GM12878 (cell line): Measurements from ENCODE around the gene POMC. TPM values are rescaled to one million over a fixed set of nuclear protein-coding genes. Genes with fewer than 3 reads are reported as not detected.

Source experiments
- ATAC-seq: fragments of 200-7000 bp; cut with Tn5 transposase; 3 replicates; pipeline ENCODE4 v1.9.1; 2020; ENCODE audit warnings: mild to moderate bottlenecking, moderate library complexity
- BruUV-seq: library from RNA; stranded (reverse); fragments of 400-500 nt; replicated peaks from 2 replicates; lab custom pipeline; 2021; lab: Mats Ljungman, UMichigan
- CTCF ChIA-PET: fragments of 300-600 bp; sonication (Branson Sonifier 250); formaldehyde crosslinking; extraction: SDS; loops from one replicate; lab custom pipeline; 2021; ENCODE audit warnings: inconsistent platforms; lab: Yijun Ruan, JAX
- POLR2A ChIA-PET: fragments of 350-600 bp; formaldehyde crosslinking; extraction: SDS; loops from one replicate; lab custom pipeline; 2021; ENCODE audit warnings: inconsistent platforms; lab: Charles Lee
- RAD21 ChIA-PET: fragments of 300-600 bp; sonication (Branson Sonifier 250); formaldehyde crosslinking; loops from one replicate; lab custom pipeline; 2023; ENCODE audit warnings: antibody characterized with exemption; ENCODE audit not compliant: unreplicated experiment; lab: Charles Lee
- SMC1A ChIA-PET: fragments of 300-600 bp; sonication (Branson Sonifier 250); formaldehyde crosslinking; loops from one replicate; lab custom pipeline; 2023; ENCODE audit not compliant: unreplicated experiment, uncharacterized antibody; lab: Charles Lee
- DNase-seq: peaks from one replicate; pipeline ENCODE4 v3.0.0-alpha.2; 2011; ENCODE audit warnings: low read depth, low spot score
- FAIRE-seq: peaks from 3 replicates; lab custom pipeline; 2011; peaks lifted over from hg19 to GRCh38; lab: Jason Lieb, UNC
- H2AFZ ChIP-seq: 2 replicates; pipeline ENCODE4 v1.6.0; 2011; ENCODE audit warnings: low read depth, low read length, control low read depth; ENCODE audit not compliant: control insufficient read depth
- H3K27ac ChIP-seq: 2 replicates; pipeline ENCODE4 v1.5.1; 2011; ENCODE audit warnings: control low read depth; ENCODE audit not compliant: control insufficient read depth, insufficient read depth
- H3K27me3 ChIP-seq, 2 experiments: replicated peaks in 1 of 2; 2 replicates each; pipeline versions ENCODE4 v1.6.0 to v1.6.1; 2011; ENCODE audit warnings: low read length in 1 of 2; ENCODE audit not compliant: control insufficient read depth in 2 of 2, insufficient read depth in 2 of 2
- H3K36me3 ChIP-seq, 2 experiments: 2 replicates each; pipeline ENCODE4 v1.5.1; 2011; ENCODE audit warnings: low read length in 1 of 2; ENCODE audit not compliant: control insufficient read depth in 2 of 2, insufficient read depth in 2 of 2
- H3K4me1 ChIP-seq: 2 replicates; pipeline ENCODE4 v1.6.1; 2011; ENCODE audit warnings: mild to moderate bottlenecking, low read length, moderate library complexity, mixed read lengths; ENCODE audit not compliant: control insufficient read depth, insufficient read depth
- H3K4me2 ChIP-seq: 2 replicates; pipeline ENCODE4 v1.6.0; 2011; ENCODE audit warnings: control low read depth; ENCODE audit not compliant: control insufficient read depth, insufficient read depth
- H3K4me3 ChIP-seq: fragments of 200-600 bp; sonication (generic); 2 replicates; pipeline ENCODE4 v1.5.1; 2016
- H3K79me2 ChIP-seq: 2 replicates; pipeline ENCODE4 v1.6.0; 2011; ENCODE audit warnings: low read length; ENCODE audit not compliant: control insufficient read depth, insufficient read depth
- H3K9ac ChIP-seq: 2 replicates; pipeline ENCODE4 v1.8.0; 2011; ENCODE audit warnings: low read length, control low read depth, mixed read lengths; ENCODE audit not compliant: control insufficient read depth, insufficient read depth
- H3K9me3 ChIP-seq: replicated peaks from 3 replicates; pipeline ENCODE4 v1.5.1; 2011; ENCODE audit warnings: mild to moderate bottlenecking, low read length; ENCODE audit not compliant: control insufficient read depth, insufficient read depth
- H4K20me1 ChIP-seq: 2 replicates; pipeline ENCODE4 v1.6.0; 2011; ENCODE audit not compliant: control insufficient read depth, insufficient read depth
- BACH1 ChIP-seq: fragments of 450-650 bp; IDR thresholded peaks from 2 replicates; pipeline ENCODE4 v1.6.1; 2017; ENCODE audit warnings: mild to moderate bottlenecking, borderline replicate concordance
- BCL3 ChIP-seq: IDR thresholded peaks from 2 replicates; pipeline ENCODE4 v1.6.1; 2011; ENCODE audit warnings: borderline replicate concordance, low read depth, mild to moderate bottlenecking, moderate library complexity, low read length; ENCODE audit not compliant: insufficient read depth, poor library complexity, severe bottlenecking
- CHD2 ChIP-seq: IDR thresholded peaks from 2 replicates; pipeline ENCODE4 v1.6.1; 2011; ENCODE audit warnings: low read depth, low read length, improper control_type of control experiment, borderline replicate concordance
- DPF2 ChIP-seq: fragments of 450-650 bp; IDR thresholded peaks from 2 replicates; pipeline ENCODE4 v1.6.1; 2017; ENCODE audit warnings: mild to moderate bottlenecking
- EED ChIP-seq: sonication (generic); IDR thresholded peaks from 2 replicates; pipeline ENCODE4 v1.6.1; 2016; ENCODE audit warnings: antibody characterized with exemption, low read depth
- GATAD2B ChIP-seq: fragments of 450-650 bp; conservative IDR thresholded peaks from 2 replicates; pipeline ENCODE4 v1.6.1; 2017; ENCODE audit warnings: low read depth, mild to moderate bottlenecking, moderate library complexity
- HDAC2 ChIP-seq: fragments of 200-600 bp; sonication (generic); IDR thresholded peaks from 2 replicates; pipeline ENCODE4 v1.6.1; 2017
- NFYB ChIP-seq: IDR thresholded peaks from 2 replicates; pipeline ENCODE4 v1.6.1; 2011; ENCODE audit warnings: low read depth, mild to moderate bottlenecking, low read length, improper control_type of control experiment, moderate library complexity; ENCODE audit not compliant: insufficient read depth
- SKIL ChIP-seq: fragments of 450-650 bp; IDR thresholded peaks from 2 replicates; pipeline ENCODE4 v1.6.1; 2017; ENCODE audit warnings: mild to moderate bottlenecking, low read depth, inconsistent platforms; ENCODE audit not compliant: poor library complexity, severe bottlenecking
- TCF7 ChIP-seq: IDR thresholded peaks from 2 replicates; pipeline ENCODE4 v1.6.1; 2014; ENCODE audit warnings: antibody characterized with exemption, borderline replicate concordance
- ZNF687 ChIP-seq: fragments of 450-650 bp; IDR thresholded peaks from 2 replicates; pipeline ENCODE4 v1.6.1; 2017; ENCODE audit warnings: mild to moderate bottlenecking, moderate library complexity
- WGBS: methylation state at CpG from one replicate; pipeline ENCODE4 v1.1.6; 2016; ENCODE audit warnings: low lambda C conversion rate; ENCODE audit not compliant: insufficient replicate concordance, insufficient coverage; ENCODE audit errors: missing lambda C conversion rate; 5-methylcytosine and 5-hydroxymethylcytosine counted together
- in situ Hi-C: fragments of 300-500 bp; cut with MboI; formaldehyde crosslinking; loops from 9 replicates; pipeline ENCODE4 v1.14.3; 2018; ENCODE audit warnings: mixed read lengths
- intact Hi-C: fragments of 100-400 bp; cut with micrococcal nuclease; formaldehyde crosslinking; loops from one replicate; pipeline ENCODE4 v1.14.2; 2022; ENCODE audit not compliant: unreplicated experiment
- polyA plus RNA-seq, 11 experiments: library from polyadenylated mRNA; depleted of rRNA in 4 of 11; unstranded in 6 of 11; stranded (reverse) in 5 of 11; fragments of >200 nt; fragmentation: Nextera tagmentation in 4 of 11; fragmentation: Illumina TruSeq in 1 of 11; extraction: Ambion mirVana in 4 of 11; extraction: Trizol in 1 of 11; gene quantifications; 1 replicate in 1 of 11; 2 replicates in 10 of 11; pipeline versions ENCODE4 v1.2.1 to v1.2.3, GENCODE V29; 2011 to 2016; ENCODE audit warnings: inconsistent platforms in 2 of 11, missing spikeins in 2 of 11, low read depth in 1 of 11
- total RNA-seq, 4 experiments: library from RNA; depleted of rRNA in 3 of 4; stranded (reverse); fragments of >200 nt in 3 of 4; fragmentation: Illumina TruSeq in 1 of 4; extraction: Trizol in 1 of 4; gene quantifications; 2 replicates each; pipeline versions ENCODE4 v1.2.1 to v1.2.3, GENCODE V29; 2013 to 2021

The POMC gene
- total and polyA plus RNA-seq, 10 of the 15 experiments (the other 5 are each of a cell fraction or from before 2014, with no cell fraction given): 0.05 to 14.7 (median 6.8) TPM; not detected in 1

GRCh38 chr2:25207078-25207545 is 38.7 kb upstream of the POMC start (continued):
- TF ChIP-seq ZNF687 (0 out of 2 replicates have a peak, but pooled peaks have one; percentile 29), BACH1 (0 out of 2 replicates have a peak, but pooled peaks have one; percentile 12), TCF7 (peak; percentile 43; the same call in 1 of the 2 replicates), GATAD2B (peak; percentile 38; the same call in 1 of the 2 replicates), CHD2 (no peak), EED (peak; percentile 72)

GRCh38 chr2:25204190-25204838 is 35.9 kb upstream of the POMC start:
- WGBS: 47% methylated on average over 45 of the region's 59 CpGs
- DNase-seq (no peak), ATAC-seq (peak; percentile 69), FAIRE-seq (no peak)
- in situ Hi-C loops: no loop called here
- ChIA-PET RAD21 (no interaction called here), SMC1A (interaction anchor here (1.5 kb wide), 1 partner anchor 69 kb away, joined by 3 read pairs; no protein-coding TSS in a partner anchor), POLR2A (interaction anchor here (0.6 kb wide), 2 partner anchors 17 to 376 kb away, joined by 3 read pairs; no protein-coding TSS in a partner anchor), CTCF (interaction anchor here (4.1 to 7.1 kb wide), 2 partner anchors 8 to 23 kb away, joined by 27 to 36 read pairs; no protein-coding TSS in a partner anchor)
- peaks cover 25% of the 10 kb centered on the region for H3K4me1 ChIP-seq
- no peaks in the 10 kb centered on the region for H4K20me1 ChIP-seq
- no peaks in the 10 kb centered on the region for H3K79me2 ChIP-seq
- H3K9ac ChIP-seq: peak overlapping the region; percentile 32
- H2AFZ ChIP-seq: peak overlapping the region; percentile 37; the same call in 1 of the 2 replicates
- no peaks in the 10 kb centered on the region for H3K27me3 ChIP-seq
- no peaks in the 10 kb centered on the region for H3K36me3 ChIP-seq
- H3K9me3 ChIP-seq: no peaks in the 10 kb centered on the region
- no TSS peak for BruUV-seq
- H3K4me3 ChIP-seq: 0 out of 2 replicates have a peak overlapping the region, but pooled peaks have one; percentile 32
- intact Hi-C loops: no loop called here
- peak overlapping the region; percentile 31 for H3K27ac ChIP-seq
- peak overlapping the region; percentile 75 for H3K4me2 ChIP-seq
- TF ChIP-seq CHD2: no peak
- TF ChIP-seq BCL3: no peak
- no peak for TF ChIP-seq HDAC2
- no peak; the same call in 1 of the 2 replicates for TF ChIP-seq BACH1
- TF ChIP-seq NFYB: no peak
- TF ChIP-seq DPF2: 0 out of 2 replicates have a peak, but pooled peaks have one; percentile 35
- TF ChIP-seq SKIL: no peak
